Activated effector memory CD4-positive, alpha-beta T cell treated with anti-CD3 and anti-CD28 coated beads, Interleukin-2, amount 50 U/mL, for 16 hours (primary cell): ENCODE data around the gene CACNB2.

ENCODE experiments used
- DNase-seq: peaks from one replicate; pipeline ENCODE4 v3.0.0-alpha.2; 2020

CACNB2 gene

DNA sequence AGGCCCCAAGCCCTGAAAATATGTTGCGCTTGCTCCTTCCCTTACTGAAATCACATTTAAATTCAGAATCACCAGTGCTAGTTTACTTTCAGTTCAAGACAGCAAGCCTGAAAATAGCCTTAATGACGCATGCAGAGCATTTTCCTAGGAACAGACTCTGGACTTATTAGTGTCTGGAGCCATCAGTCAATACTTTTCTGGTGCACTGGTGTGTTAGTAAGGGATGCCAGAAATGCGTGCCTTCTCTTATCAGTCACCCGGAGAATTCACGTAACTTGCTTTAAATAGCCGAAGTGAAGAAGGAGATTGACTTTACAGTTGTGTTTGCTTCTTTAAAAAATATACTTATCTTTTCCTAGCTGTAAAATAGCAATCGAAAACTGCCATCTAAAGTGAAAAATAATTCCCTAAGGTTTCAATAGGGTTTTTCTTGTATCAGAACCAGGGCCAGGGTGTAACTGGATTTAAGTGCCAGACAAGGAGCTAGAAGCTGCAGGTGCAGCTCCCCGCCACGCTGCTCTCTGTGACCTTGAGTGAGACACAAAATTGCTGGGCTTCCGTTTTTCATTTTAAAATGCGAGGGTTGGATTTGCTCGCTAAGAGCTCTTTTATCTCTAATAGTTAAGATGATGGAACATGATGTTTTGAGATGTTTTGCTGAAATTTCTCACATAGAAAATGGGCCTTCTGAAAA, 333.3 kb downstream of the CACNB2 start:
- DNase-seq, result no peak

- no peak for DNase-seq
These were observed 333.9 kb downstream of the CACNB2 start for GRCh38 chr10:18474118-18474455.

- no peak for DNase-seq
These were observed 335.9 kb downstream of the CACNB2 start for GRCh38 chr10:18476076-18476647.

DNA sequence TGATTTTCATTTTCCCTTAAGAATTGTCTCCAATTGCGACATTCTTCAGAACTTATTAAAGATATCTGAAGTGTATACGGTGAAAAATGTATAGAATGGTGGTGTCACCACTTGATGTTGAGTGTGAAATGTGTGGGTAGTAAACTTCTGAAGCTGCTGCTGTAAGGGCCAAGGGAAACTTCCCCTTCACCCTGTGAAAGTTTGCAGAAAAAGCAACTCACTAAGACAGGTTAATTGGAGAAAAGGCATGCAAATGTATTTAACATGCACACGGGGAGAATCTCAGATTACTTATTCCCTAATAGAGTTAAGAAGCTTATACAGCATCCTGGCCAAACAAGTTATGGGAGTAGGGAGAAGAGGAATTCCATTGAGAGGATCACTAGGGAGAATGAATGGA, 338.1 kb downstream of the CACNB2 start:
- DNase-seq, result no peak

DNA sequence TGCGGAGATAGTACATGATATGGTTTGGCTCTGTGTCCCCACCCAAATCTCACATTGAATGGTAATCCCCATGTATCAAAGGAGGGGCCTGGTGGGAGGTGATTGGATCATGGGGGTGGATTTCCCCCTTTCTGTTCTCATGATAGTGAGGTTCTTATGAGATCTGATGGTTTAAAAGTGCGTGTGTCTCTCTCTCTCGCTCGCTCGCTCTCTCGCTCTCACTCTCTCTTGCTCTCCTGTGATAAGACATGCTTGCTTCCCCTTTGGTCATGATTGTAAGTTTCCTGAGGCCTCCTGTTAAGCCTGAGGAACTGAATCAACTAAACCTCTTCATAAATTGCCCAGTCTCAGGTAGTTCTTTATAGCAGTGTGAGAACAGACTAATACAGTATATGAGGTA, 339.3 kb downstream of the CACNB2 start:
- DNase-seq, result no peak

GRCh38 chr10:18483516-18484186, 343.4 kb downstream of the CACNB2 start:
- no peak for DNase-seq

DNA sequence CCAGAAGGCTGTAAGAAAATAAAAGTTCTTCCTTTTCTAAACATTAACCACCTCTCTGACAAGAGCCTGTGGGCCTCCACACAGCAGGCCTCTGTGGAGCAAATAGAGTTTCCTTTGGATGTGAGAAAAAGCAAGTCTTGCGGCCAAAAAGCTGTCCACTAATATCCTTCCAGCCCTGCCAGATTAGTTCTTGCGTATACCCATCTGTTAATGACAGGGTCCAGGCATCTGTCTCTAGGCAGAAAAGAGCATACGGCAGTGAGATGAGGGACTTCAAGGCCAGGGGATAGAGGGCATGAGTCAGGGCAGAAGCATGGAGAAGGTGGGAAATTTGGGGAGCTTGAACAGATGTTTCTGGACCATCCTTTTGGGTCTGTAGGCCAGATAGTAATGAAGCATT, 346.2 kb downstream of the CACNB2 start:
- no peak for DNase-seq

- no peak for DNase-seq
These were observed 350.5 kb downstream of the CACNB2 start for GRCh38 chr10:18490755-18491154.

- no peak for DNase-seq
These were observed 357.7 kb downstream of the CACNB2 start for GRCh38 chr10:18497806-18498369.

GRCh38 chr10:18498998-18499397, 358.8 kb downstream of the CACNB2 start:
- DNase-seq, result no peak

DNA sequence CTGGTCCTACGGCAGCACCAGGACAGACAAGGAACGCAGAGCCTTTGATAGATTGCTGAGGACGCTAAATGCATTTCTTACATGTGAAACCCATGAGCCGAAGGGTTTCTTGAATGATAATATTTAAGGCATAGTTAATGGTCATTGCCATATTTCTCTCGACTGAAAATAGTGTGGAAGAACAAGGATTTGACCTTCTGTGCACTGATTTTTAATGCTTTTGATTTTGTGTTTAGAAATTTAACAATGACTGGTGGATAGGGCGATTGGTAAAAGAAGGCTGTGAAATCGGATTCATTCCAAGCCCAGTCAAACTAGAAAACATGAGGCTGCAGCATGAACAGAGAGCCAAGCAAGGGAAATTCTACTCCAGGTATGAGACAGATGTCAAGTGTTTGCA, 360.4 kb downstream of the CACNB2 start:
- DNase-seq, result no peak

DNA sequence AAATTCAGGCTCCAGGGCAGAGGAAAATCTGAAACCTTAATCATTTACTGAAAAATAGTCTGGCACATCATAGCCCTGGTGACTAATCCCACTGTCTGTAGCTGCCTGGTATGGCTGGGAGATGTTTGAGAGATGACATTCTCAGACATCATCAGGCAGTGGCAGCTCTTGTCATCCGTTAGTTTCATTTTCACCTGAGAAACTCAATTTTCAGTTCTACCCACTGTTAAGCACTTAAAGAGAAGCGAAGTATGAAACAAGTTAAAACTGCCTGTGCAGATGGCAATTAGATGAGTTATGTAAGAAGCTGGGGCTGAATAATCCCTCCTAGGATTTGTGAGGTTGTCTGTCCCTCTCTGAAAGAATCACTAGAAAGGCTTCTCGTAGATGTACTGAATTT, 361.0 kb downstream of the CACNB2 start:
- no peak for DNase-seq

GRCh38 chr10:18501629-18502028, 361.4 kb downstream of the CACNB2 start:
- no peak for DNase-seq

DNA sequence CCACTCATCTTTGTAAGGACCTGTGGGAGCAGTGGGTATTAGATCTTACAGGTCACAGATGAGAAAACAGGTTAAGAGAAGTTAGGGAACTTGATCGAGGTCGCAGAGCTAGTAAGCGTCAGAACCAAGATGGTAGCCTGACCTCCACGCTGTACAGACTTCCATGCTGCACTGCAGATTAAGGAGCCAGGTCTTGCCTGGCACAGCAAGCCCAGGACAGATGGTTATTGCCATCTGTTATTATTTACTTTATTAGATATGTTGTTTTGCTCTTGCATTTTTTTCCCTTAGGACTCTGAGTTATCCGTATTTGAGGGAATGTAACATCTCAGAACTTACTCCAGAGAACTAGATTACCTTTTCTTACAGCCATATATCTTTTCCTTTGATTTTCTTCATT, 363.9 kb downstream of the CACNB2 start:
- no peak for DNase-seq

GRCh38 chr10:18505456-18506118, 365.4 kb downstream of the CACNB2 start:
- DNase-seq, result no peak

DNA sequence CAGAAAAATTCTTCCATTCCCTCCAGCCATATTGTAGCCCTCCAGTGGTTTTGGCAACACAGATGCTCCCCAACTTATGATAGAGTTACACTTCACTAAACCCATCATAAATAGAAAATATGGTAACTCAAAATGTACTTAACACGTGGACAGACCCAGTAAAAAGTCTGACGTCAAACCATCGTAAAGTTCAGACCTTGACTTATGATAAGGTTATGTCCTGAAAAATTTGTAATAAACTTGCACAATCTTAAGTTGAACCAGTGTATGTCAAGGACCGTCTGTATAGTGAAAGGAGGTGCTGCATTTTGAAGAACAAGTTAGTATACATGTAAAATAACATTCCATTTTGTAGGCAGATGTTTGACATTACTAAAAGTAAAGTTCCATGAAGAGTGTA, 368.4 kb downstream of the CACNB2 start:
- no peak for DNase-seq

GRCh38 chr10:18514537-18514936, 374.3 kb downstream of the CACNB2 start:
- DNase-seq, result no peak

- DNase-seq, result no peak
These were observed 376.6 kb downstream of the CACNB2 start for GRCh38 chr10:18516851-18517250.

GRCh38 chr10:18523025-18523424, 382.8 kb downstream of the CACNB2 start:
- DNase-seq, result no peak

DNA sequence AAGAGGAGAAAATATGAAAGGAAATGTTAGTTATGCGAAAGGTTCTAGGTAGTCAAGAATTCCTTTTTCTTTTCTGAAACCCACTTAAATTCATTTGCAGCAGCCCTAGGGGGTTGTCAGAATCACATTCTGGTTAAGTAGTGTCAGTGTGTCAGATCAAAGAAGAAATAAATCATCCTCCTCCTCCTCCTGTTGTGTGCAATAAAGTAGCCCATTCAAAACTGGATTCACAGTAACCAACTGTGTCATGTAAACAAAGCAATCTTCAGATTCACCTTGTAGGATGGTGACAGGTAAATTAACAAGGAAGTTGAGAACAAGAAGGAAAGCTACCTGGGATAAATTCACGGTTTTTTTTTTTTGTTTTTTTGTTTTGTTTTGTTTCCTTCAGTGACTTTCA, 383.6 kb downstream of the CACNB2 start:
- DNase-seq, result no peak

- DNase-seq, result no peak
These were observed 387.5 kb downstream of the CACNB2 start for GRCh38 chr10:18527687-18528086.

DNA sequence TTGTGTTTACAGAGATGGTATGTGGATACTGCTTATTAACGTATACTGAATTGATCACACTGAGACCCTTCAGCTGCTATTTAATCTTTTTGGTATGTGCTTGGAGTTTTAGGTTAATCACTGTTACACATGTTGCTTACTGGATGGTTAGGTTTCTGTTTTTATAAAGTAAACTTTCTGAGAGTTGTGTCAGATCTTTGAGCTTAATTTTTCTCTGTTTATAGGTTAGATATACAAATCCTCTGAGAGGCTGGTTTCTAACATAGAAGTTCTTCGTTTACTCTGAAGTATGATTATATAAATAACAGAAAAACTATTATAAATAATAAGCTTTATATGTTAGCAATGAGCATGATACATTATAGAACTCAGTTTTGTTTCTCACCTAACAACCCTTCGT, 388.1 kb downstream of the CACNB2 start:
- DNase-seq, result no peak

GRCh38 chr10:18532881-18533535, 392.8 kb downstream of the CACNB2 start:
- no peak for DNase-seq
